Epithelial cell of prostate (primary cell): ENCODE measurements around the gene GJC2.
"Not testable (repeated sequence)": the region's sequence is repeated elsewhere in the genome, so short reads cannot be mapped to it uniquely, and the experiment has no call there.

Experiments used
- DNase-seq: peaks from one replicate; pipeline ENCODE4 v3.0.0-alpha.2; 2011; ENCODE audit warnings: low read depth, low spot score
- H3K27ac ChIP-seq: fragments of 450-650 bp; 2 replicates; pipeline ENCODE4 v1.5.1; 2017; ENCODE audit warnings: mild to moderate bottlenecking

GJC2 gene

GRCh38 chr1:228168563-228169270 is 19.0 kb downstream of the GJC2 start:
- no peak overlapping the region for H3K27ac ChIP-seq
- DNase-seq = no peak

- no peak overlapping the region for H3K27ac ChIP-seq
- DNase-seq = no peak
These were observed 19.6 kb downstream of the GJC2 start for GRCh38 chr1:228169345-228169744.

GRCh38 chr1:228170666-228171065 is 20.9 kb downstream of the GJC2 start:
- no peak overlapping the region for H3K27ac ChIP-seq
- no peak for DNase-seq

GRCh38 chr1:228171221-228171891 is 21.6 kb downstream of the GJC2 start:
- H3K27ac ChIP-seq = no peak overlapping the region
- no peak for DNase-seq

GRCh38 chr1:228172591-228173527 is 23.1 kb downstream of the GJC2 start:
- no peak overlapping the region for H3K27ac ChIP-seq
- DNase-seq = no peak

- not testable (repeated sequence) for DNase-seq, H3K27ac ChIP-seq
These were observed 24.1 kb downstream of the GJC2 start for GRCh38 chr1:228173528-228174481.

- no peak overlapping the region for H3K27ac ChIP-seq
- DNase-seq = no peak
These were observed 25.0 kb downstream of the GJC2 start for GRCh38 chr1:228174482-228175315.

- no peak overlapping the region for H3K27ac ChIP-seq
- DNase-seq = no peak
These were observed 25.7 kb downstream of the GJC2 start for GRCh38 chr1:228175316-228176023.

- no peak for DNase-seq
- no peak overlapping the region for H3K27ac ChIP-seq
These were observed 26.3 kb downstream of the GJC2 start for GRCh38 chr1:228176024-228176395.

- H3K27ac ChIP-seq = no peak overlapping the region
- DNase-seq = no peak
These were observed 26.9 kb downstream of the GJC2 start for GRCh38 chr1:228176461-228177182.

- DNase-seq = no peak
These were observed 27.4 kb downstream of the GJC2 start for GRCh38 chr1:228177183-228177475.

GRCh38 chr1:228177721-228178710 is 28.3 kb downstream of the GJC2 start:
- DNase-seq = no peak
- H3K27ac ChIP-seq = no peak overlapping the region

More at GRCh38 chr1:228177183-228177475, 27.4 kb downstream of the GJC2 start:
- no peak overlapping the region for H3K27ac ChIP-seq

GRCh38 chr1:228178737-228179684 is 29.3 kb downstream of the GJC2 start:
- no peak for DNase-seq

GRCh38 chr1:228180271-228180958 is 30.7 kb downstream of the GJC2 start:
- DNase-seq = no peak
- H3K27ac ChIP-seq = no peak overlapping the region

More at GRCh38 chr1:228178737-228179684, 29.3 kb downstream of the GJC2 start:
- no peak overlapping the region for H3K27ac ChIP-seq
